HG03442 (cell line): ENCODE data around the gene LSP1.

Experiments used
- ATAC-seq: cut with Tn5 transposase; IDR thresholded peaks from one replicate; pipeline ENCODE4 v1.9.1; 2021; ENCODE audit warnings: mild to moderate bottlenecking, moderate library complexity; ENCODE audit not compliant: unreplicated experiment

Gene LSP1

GRCh38 chr11:1836011-1836945 lies 16.6 kb upstream of the LSP1 start:
- ATAC-seq, result no peak

- ATAC-seq, result peak; percentile 43
These were observed 15.5 kb upstream of the LSP1 start for GRCh38 chr11:1837171-1838076.

DNA sequence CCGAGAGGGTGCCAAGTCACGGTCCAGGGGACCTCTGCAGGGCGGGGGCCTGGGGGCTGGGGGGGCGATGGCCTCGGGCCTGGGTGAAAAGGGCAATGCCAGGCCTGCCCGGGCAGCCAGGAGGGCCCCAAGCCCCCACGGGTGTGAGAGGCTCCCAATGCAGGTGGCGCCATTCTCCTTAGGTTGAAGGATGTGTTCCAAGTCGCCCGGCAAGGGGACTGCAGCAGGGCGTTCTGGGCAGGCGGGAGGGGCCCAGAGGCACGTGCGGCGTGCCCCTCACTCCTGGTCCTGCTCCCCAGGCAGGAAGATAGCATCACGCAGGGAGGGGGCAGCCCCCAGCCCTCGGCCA lies 14.8 kb upstream of the LSP1 start:
- peak; percentile 3 for ATAC-seq

GRCh38 chr11:1838426-1839144 lies 14.3 kb upstream of the LSP1 start, which contains the start of gene TNNI2:
Gene TNNI2, plus strand, starts transcription at chr11:1838981. Its CDS starts 716 bp downstream, at chr11:1839697.
- no peak for ATAC-seq

DNA sequence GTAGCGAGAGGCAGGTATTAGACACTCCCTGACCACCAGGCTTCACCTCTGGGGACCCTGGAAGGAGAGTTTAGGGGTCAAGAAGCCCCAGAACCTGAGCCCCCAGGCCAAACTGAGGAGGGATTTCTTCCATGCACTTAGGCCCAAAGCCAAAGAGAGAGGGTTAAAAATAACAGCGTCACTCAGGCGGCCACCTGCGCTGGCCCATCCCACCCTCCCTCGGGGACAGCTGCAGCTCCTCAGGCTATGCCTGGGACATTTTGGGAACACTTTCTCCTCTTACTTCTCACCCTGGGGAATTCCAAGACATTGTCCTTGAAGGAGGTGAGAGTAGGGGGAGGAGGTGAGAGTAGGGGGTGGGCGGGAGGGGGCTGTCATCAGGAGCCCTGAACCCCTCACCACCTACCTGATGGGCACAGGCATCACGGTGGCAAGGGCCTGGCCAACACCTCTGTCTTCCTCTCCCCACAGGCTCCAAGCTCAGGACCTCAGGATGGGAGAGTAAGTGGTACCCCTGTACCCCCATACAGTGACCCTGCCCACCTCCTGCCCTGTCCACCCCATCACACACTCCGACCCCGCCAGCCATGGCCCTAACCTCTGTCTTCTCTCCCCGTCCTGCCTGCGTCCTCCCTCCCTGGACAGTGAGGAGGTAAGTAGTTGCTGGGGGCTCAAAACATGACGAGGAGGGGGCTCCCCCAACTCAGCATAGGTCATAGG lies 13.5 kb upstream of the LSP1 start:
- ATAC-seq, result no peak

DNA sequence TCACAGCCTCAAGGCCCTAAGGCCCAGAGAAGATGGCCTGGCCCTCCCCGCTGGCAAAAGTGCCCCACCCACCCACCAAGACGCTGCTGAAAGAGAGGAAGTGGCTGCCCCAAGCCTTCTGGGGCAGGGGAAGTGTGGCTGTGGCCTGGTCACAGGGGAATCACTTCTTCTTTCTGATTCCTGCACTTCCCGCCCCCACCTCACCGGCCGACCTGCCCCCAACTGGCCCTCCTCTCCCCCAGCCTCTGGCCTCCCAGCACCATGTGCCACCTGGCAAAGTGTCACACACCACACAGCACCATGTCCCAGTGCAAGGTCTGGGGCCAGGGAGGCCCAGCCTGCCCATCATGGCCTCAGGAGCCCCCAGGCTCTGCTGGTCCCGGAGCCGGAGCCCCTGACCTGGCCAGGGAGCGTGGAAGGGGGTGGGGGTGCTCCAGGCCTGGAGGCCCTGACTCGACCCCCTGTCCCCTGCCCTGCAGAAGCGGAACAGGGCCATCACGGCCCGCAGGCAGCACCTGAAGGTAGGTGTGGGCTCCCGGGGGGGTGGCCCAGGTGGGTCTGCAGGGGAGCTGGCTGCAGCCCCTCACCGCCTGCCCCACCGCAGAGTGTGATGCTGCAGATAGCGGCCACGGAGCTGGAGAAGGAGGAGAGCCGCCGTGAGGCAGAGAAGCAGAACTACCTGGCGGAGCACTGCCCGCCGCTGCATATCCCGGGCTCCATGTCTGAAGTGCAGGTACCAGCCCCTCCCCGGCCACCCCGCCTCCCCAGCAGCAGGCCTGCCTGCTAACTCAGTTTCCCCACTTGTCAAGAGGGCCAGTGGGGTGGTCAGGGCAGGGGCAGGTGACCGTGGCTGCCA lies 12.7 kb upstream of the LSP1 start:
- ATAC-seq, result no peak

DNA sequence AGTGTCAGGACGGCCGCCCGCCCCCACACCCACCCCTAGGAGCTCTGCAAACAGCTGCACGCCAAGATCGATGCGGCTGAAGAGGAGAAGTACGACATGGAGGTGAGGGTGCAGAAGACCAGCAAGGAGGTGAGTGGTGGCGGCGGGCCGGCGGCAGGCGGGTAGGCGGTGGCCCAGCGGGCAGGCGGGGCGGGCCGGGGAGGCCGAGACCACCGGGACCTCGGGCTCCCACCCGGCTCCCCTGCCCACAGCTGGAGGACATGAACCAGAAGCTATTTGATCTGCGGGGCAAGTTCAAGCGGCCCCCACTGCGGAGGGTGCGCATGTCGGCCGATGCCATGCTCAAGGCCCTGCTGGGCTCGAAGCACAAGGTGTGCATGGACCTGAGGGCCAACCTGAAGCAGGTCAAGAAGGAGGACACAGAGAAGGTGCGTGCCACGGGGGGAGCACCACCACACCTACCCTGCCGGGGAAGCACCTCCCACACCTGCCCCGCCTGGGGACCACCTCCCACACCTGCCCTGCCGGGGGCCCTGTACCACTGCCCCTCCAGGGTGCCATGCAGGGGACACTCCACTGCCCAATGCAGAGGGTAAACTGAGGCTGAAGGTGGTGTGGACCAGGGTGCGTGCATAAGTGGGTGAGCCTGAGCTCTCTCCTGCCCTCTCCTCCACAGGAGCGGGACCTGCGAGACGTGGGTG lies 12.0 kb upstream of the LSP1 start:
- ATAC-seq, result no peak

- no peak for ATAC-seq
These were observed 11.3 kb upstream of the LSP1 start for GRCh38 chr11:1841511-1842148.

DNA sequence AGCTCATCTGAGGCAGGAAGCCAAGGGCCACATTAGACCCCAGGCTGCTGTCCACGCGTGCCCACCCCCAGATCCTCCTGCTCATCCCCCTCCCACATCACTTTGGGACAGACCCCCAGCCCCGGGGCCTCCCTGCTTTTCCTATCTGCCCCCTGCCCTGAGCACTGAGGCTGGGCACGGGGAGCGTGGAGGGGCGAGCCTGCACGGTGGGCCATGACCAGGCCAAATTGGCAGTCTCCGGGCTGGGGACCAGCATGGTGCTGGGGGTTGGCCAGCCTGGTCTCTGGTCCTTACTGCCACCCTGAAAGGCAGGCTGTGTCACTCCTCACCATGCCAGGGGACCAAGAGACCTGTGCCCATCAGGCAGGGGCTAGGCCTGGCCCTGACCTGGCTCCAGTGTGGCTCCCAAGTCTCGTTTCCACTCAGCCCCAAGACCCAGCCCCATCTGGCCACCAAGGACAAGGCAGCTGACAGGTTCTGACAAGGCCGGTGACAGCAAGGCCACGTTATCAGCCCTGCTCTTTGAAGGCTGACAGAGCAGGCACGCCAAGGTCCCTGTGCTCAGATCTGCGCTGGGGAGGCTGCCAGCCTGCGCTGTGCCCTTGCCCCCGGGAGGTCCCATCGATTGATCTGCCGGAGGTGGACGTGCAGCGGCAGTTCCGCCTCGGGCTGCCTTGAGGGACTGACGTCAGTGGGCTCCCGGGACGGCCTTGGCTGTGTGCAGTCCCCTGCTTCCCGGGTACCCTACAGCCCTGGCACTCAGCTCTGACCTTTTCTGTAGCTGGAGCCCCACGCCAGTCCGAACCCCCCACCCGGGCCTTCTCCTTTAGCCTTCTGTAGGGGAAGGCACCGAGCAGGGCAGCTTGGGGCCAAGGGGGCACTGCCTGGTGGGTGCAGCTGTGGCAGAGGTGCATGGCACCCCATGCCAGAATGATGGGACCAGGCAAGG lies 10.5 kb upstream of the LSP1 start:
- no peak for ATAC-seq

- no peak for ATAC-seq
These were observed 9.8 kb upstream of the LSP1 start for GRCh38 chr11:1843098-1843473.

- ATAC-seq, result no peak
These were observed 9.1 kb upstream of the LSP1 start for GRCh38 chr11:1843796-1844195.

- no peak for ATAC-seq
These were observed 8.4 kb upstream of the LSP1 start for GRCh38 chr11:1844221-1845094.

GRCh38 chr11:1845095-1845429 lies 7.8 kb upstream of the LSP1 start:
- ATAC-seq, result no peak

DNA sequence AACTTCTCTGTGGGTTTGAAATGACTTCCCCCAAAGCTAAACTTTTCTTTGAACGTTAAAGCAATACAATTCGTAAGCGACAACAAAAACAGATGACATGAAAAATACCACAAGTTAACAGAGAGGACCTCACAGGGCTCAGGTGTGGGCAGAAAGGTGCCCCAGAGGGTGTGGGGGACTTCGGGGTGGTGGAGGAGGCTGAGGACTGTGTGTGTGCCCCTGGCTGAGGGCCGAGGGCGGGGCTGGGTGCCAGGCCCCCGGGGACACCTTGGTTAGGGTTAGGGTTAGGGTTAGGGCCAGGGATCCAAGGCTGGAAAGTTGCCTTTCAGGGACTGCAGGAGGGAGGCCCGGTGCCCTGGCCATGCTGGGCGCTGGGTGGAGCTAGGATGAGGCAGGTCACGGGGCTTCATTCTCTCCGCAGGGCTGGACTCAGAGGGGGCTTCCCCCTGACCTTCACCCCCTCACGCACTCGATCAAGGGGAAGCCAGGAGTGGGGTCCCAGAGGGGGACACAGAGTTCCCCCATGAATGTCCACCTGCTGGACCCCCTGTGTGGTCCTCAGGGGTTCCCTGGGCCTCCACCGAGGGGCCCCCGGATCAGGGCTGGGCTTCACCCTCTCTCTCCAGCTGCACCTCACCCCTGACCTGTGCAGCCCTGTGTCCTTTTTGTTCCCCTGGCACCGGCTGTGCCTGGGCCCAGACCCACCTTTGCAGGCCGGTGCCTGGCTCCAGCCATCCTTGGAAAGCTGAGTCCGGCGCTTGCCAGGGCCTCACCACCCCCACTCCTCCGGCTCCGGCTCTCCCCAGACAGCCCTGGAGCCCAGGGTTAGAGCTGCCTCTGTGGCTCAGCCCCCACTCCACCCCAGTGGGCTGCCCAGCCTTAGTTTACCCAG lies 7.1 kb upstream of the LSP1 start:
- ATAC-seq, result no peak

DNA sequence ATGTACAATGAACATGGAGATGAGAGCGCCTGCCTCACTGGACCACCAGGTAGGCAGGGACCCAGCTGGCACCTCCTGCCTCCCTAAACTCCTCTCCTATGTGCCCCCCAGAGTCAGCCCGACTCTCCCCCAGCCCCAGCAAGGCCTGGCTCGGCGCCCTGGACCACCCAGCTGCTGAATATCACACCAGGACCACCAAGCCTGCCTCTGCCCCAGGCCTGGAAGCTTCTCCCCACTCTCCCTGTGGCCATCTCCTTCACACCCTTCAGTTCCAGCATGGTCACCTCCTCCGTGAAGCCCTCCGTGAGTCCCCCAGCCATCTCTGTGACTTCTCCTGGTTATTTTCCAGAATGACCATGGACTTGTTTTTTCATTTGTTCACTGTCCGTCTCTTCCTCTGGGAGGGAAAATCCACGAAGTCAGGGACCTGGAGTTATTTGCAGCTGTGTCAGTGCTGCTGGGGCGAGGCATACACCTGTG lies 6.4 kb upstream of the LSP1 start:
- ATAC-seq, result no peak
